CD4-positive, alpha-beta T cell treated with Interleukin-6 at 100 ng/mL for 8 hours (primary cell): ENCODE data around the gene MYLK4.

ENCODE experiments used
- DNase-seq: peaks from one replicate; pipeline ENCODE4 v3.0.0-alpha.2; 2020; ENCODE audit warnings: mixed read lengths, low spot score

The MYLK4 gene

GRCh38 chr6:2695454-2696095 is 55.1 kb downstream of the MYLK4 start:
- no peak for DNase-seq

- DNase-seq = no peak
Observed at GRCh38 chr6:2693231-2693630, 57.5 kb downstream of the MYLK4 start.

- DNase-seq = no peak
Observed at GRCh38 chr6:2688401-2689064, 62.2 kb downstream of the MYLK4 start.

- no peak for DNase-seq
Observed at GRCh38 chr6:2687456-2687855, 63.3 kb downstream of the MYLK4 start.

GRCh38 chr6:2686515-2686914 is 64.2 kb downstream of the MYLK4 start:
- DNase-seq = no peak

- DNase-seq = no peak
Observed at GRCh38 chr6:2684766-2685754, 65.7 kb downstream of the MYLK4 start.

- DNase-seq = no peak
Observed at GRCh38 chr6:2684103-2684749, 66.5 kb downstream of the MYLK4 start.

GRCh38 chr6:2680264-2680922 is 70.3 kb downstream of the MYLK4 start:
- no peak for DNase-seq

- no peak for DNase-seq
Observed at GRCh38 chr6:2677080-2677593, 73.6 kb downstream of the MYLK4 start.

- no peak for DNase-seq
Observed at GRCh38 chr6:2676048-2676447, 74.7 kb downstream of the MYLK4 start.

GRCh38 chr6:2674857-2675256 is 75.9 kb downstream of the MYLK4 start:
- DNase-seq = no peak

GRCh38 chr6:2669067-2669700 is 81.5 kb downstream of the MYLK4 start:
- DNase-seq = no peak

GRCh38 chr6:2667617-2668016 is 83.1 kb downstream of the MYLK4 start:
- DNase-seq = no peak

- DNase-seq = no peak
Observed at GRCh38 chr6:2666906-2667575, 83.7 kb downstream of the MYLK4 start.

- no peak for DNase-seq
Observed at GRCh38 chr6:2665146-2666070, 85.3 kb downstream of the MYLK4 start.

GRCh38 chr6:2663123-2663522 is 87.6 kb downstream of the MYLK4 start:
- DNase-seq = no peak

- DNase-seq = no peak
Observed at GRCh38 chr6:2661651-2662050, 89.1 kb downstream of the MYLK4 start.

- DNase-seq = no peak
Observed at GRCh38 chr6:2659882-2660281, 90.8 kb downstream of the MYLK4 start.

- DNase-seq = no peak
Observed at GRCh38 chr6:2659381-2659780, 91.3 kb downstream of the MYLK4 start.
